K562 (cell line): ENCODE measurements around the gene IRF2. TPM values are rescaled to one million over a fixed set of nuclear protein-coding genes. Genes with fewer than 3 reads are reported as not detected.

Experiments
- BCLAF1 ChIP-seq, 2 experiments: fragments of 450-650 bp in 1 of 2; IDR thresholded peaks; 2 replicates each; pipeline ENCODE4 v1.6.1; 2011 to 2017; ENCODE audit warnings: low read depth in 2 of 2, antibody characterized with exemption in 1 of 2, borderline replicate concordance in 1 of 2, low read length in 1 of 2, mild to moderate bottlenecking in 1 of 2, mixed read lengths in 1 of 2; ENCODE audit not compliant: control insufficient read depth in 1 of 2
- CREBBP ChIP-seq: IDR thresholded peaks from one replicate; pipeline ENCODE4 v1.6.1; 2012; ENCODE audit warnings: low read depth, mild to moderate bottlenecking, control low read depth, inconsistent platforms, low read length
- DPF2 ChIP-seq: fragments of 450-650 bp; IDR thresholded peaks from 2 replicates; pipeline ENCODE4 v1.6.1; 2016
- FOSL1 ChIP-seq: fragments of 200-800 bp; sonication (Bioruptor generic); conservative IDR thresholded peaks from 2 replicates; pipeline ENCODE4 v1.6.1; 2016; ENCODE audit warnings: missing genetic modification characterization, missing compliant biosample characterization
- GABPB1 ChIP-seq: sonication (generic); formaldehyde crosslinking; IDR thresholded peaks from 2 replicates; pipeline ENCODE4 v1.8.0; 2022; ENCODE audit warnings: mild to moderate bottlenecking, missing genetic modification reagents
- HDAC1 ChIP-seq, 2 experiments: fragments of 450-650 bp; IDR thresholded peaks; 2 replicates each; pipeline ENCODE4 v1.6.1; 2016 to 2017; ENCODE audit warnings: inconsistent platforms in 1 of 2, mild to moderate bottlenecking in 1 of 2, moderate library complexity in 1 of 2
- NFIC ChIP-seq: fragments of 450-650 bp; IDR thresholded peaks from 2 replicates; pipeline ENCODE4 v1.6.1; 2017; ENCODE audit warnings: mild to moderate bottlenecking, inconsistent platforms
- NR4A1 ChIP-seq, 2 experiments: fragments of 250-450 bp in 1 of 2; fragments of 450-650 bp in 1 of 2; sonication (Bioruptor Pico) in 1 of 2; IDR thresholded peaks; 2 replicates each; pipeline versions ENCODE4 v1.4.0 to v1.6.1; 2016 to 2020; ENCODE audit warnings: mild to moderate bottlenecking in 2 of 2, missing compliant biosample characterization in 1 of 2, missing genetic modification characterization in 1 of 2, moderate library complexity in 1 of 2
- SMARCA4 ChIP-seq: fragments of 450-650 bp; IDR thresholded peaks from 2 replicates; pipeline ENCODE4 v1.6.1; 2016
- SUPT5H ChIP-seq: fragments of 450-650 bp; IDR thresholded peaks from 2 replicates; pipeline ENCODE4 v1.6.1; 2016
- TEAD4 ChIP-seq, 2 experiments: sonication (generic) in 1 of 2; formaldehyde crosslinking in 1 of 2; IDR thresholded peaks; 2 replicates each; pipeline versions ENCODE4 v1.6.1 to v1.8.0; 2012 to 2022; ENCODE audit warnings: borderline replicate concordance in 1 of 2, inconsistent platforms in 1 of 2, low read length in 1 of 2, mild to moderate bottlenecking in 1 of 2, missing genetic modification reagents in 1 of 2
- ZBTB11 ChIP-seq, 3 experiments: fragments of 200-800 bp in 1 of 3; fragments of 250-450 bp in 1 of 3; fragments of 450-650 bp in 1 of 3; sonication (Bioruptor Pico) in 1 of 3; sonication (Bioruptor generic) in 1 of 3; formaldehyde crosslinking in 1 of 3; IDR thresholded peaks; 2 replicates each; pipeline versions ENCODE4 v1.6.1 to v1.8.0; 2016 to 2022; ENCODE audit warnings: mild to moderate bottlenecking in 2 of 3, missing genetic modification characterization in 2 of 3, missing compliant biosample characterization in 1 of 3, moderate library complexity in 1 of 3
- ZBTB17 ChIP-seq: fragments of 450-650 bp; formaldehyde crosslinking; IDR thresholded peaks from 2 replicates; pipeline ENCODE4 v1.4.0; 2020; ENCODE audit warnings: mild to moderate bottlenecking
- ZFPM2 ChIP-seq: fragments of 250-450 bp; sonication (Bioruptor Pico); IDR thresholded peaks from 2 replicates; pipeline ENCODE4 v1.5.1; 2022; ENCODE audit warnings: mild to moderate bottlenecking
- ZNF24 ChIP-seq: fragments of 450-650 bp; IDR thresholded peaks from 2 replicates; pipeline ENCODE4 v1.6.1; 2016
- ZNF639 ChIP-seq, 2 experiments: fragments of 200-800 bp in 1 of 2; sonication (Bioruptor generic) in 1 of 2; sonication (generic) in 1 of 2; formaldehyde crosslinking in 1 of 2; IDR thresholded peaks in 1 of 2; conservative IDR thresholded peaks in 1 of 2; 2 replicates each; pipeline versions ENCODE4 v1.5.0 to v1.6.1; 2016 to 2020; ENCODE audit warnings: missing compliant biosample characterization in 1 of 2, missing genetic modification characterization in 1 of 2, missing genetic modification reagents in 1 of 2
- polyA plus RNA-seq, 8 experiments: library from polyadenylated mRNA; depleted of rRNA in 4 of 8; stranded (reverse) in 5 of 8; unstranded in 3 of 8; fragments of >200 nt; fragmentation: Nextera tagmentation in 2 of 8; fragmentation: Illumina TruSeq in 1 of 8; extraction: Ambion mirVana in 2 of 8; extraction: Trizol in 1 of 8; gene quantifications; 2 replicates each; pipeline versions ENCODE4 v1.2.1 to v1.2.3, GENCODE V29; 2011 to 2014; ENCODE audit warnings: inconsistent platforms in 1 of 8, missing spikeins in 1 of 8
- total RNA-seq, 7 experiments: library from RNA; depleted of rRNA in 6 of 7; stranded (reverse); fragments of >200 nt in 6 of 7; fragmentation: Illumina TruSeq in 2 of 7; extraction: Trizol in 2 of 7; gene quantifications; 2 replicates each; pipeline versions ENCODE4 v1.2.1 to v1.2.3, GENCODE V29; 2011 to 2021; ENCODE audit warnings: low replicate concordance in 1 of 7
- TF ChIP-seq, protein P1 (sequence below), 2 experiments: fragments of 450-650 bp; conservative IDR thresholded peaks; 2 replicates each; pipeline ENCODE4 v1.6.1; 2017; ENCODE audit warnings: mild to moderate bottlenecking in 2 of 2, moderate library complexity in 2 of 2

IRF2 gene
- total and polyA plus RNA-seq, 9 of the 15 experiments (the other 6 are each of a cell fraction or from before 2014, with no cell fraction given) = 7.1 to 17.1 (median 11.3) TPM

- TF ChIP-seq ZBTB11 (CRISPR knock-in tag; IDR thresholded peaks at IDR 0.05) = 0 out of 6 replicates have a peak, but pooled peaks of 1 of the 3 experiments have one; percentile 54
- peak; percentile 77 for TF ChIP-seq DPF2
- no peak for TF ChIP-seq ZFPM2 (CRISPR knock-in tag)
- 0 out of 2 replicates have a peak, but pooled peaks have one; percentile 40 for TF ChIP-seq ZBTB17 (CRISPR knock-in tag)
- TF ChIP-seq GABPB1 (CRISPR knock-in tag) = peak; percentile 73; the same call in 1 of the 2 replicates
- TF ChIP-seq TEAD4 (IDR thresholded peaks at IDR 0.05; ENCODE audit: low read length) = peak; percentile 62
- TF ChIP-seq TEAD4 (CRISPR knock-in tag; IDR thresholded peaks at IDR 0.05; ENCODE audit: borderline replicate concordance) = no peak
- peak; percentile 72; the same call in 1 of the 2 replicates for TF ChIP-seq ZNF24
- TF ChIP-seq NR4A1 (CRISPR knock-in tag; IDR thresholded peaks at IDR 0.05) = 0 out of 2 replicates have a peak, but pooled peaks have one; percentile 26
- no peak for TF ChIP-seq NR4A1 (tag; IDR thresholded peaks at IDR 0.05)
- TF ChIP-seq CREBBP = no peak
- TF ChIP-seq SMARCA4 = peak; percentile 60; the same call in 1 of the 2 replicates
- TF ChIP-seq BCLAF1 (IDR thresholded peaks at IDR 0.05; ENCODE audit: borderline replicate concordance in 1 of 2, control insufficient read depth in 1 of 2, low read depth in 2 of 2, low read length in 1 of 2) = no peak
- TF ChIP-seq SUPT5H = no peak
- TF ChIP-seq ZNF639 (CRISPR knock-in tag; conservative IDR thresholded peaks at IDR 0.05 in 1 of 2, IDR thresholded peaks at IDR 0.05 in 1 of 2) = peak in 1 of 2 experiments; percentile 40; a peak in 1 of 4 replicates
- TF ChIP-seq NFIC = peak; percentile 97
- TF ChIP-seq, protein P1, sequence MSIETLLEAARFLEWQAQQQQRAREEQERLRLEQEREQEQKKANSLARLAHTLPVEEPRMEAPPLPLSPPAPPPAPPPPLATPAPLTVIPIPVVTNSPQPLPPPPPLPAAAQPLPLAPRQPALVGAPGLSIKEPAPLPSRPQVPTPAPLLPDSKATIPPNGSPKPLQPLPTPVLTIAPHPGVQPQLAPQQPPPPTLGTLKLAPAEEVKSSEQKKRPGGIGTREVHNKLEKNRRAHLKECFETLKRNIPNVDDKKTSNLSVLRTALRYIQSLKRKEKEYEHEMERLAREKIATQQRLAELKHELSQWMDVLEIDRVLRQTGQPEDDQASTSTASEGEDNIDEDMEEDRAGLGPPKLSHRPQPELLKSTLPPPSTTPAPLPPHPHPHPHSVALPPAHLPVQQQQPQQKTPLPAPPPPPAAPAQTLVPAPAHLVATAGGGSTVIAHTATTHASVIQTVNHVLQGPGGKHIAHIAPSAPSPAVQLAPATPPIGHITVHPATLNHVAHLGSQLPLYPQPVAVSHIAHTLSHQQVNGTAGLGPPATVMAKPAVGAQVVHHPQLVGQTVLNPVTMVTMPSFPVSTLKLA (conservative IDR thresholded peaks at IDR 0.05) = peak; percentile 61 to 73; a peak in 3 of 4 replicates
- peak in 1 of 2 experiments; percentile 61; a peak in 2 of 4 replicates for TF ChIP-seq HDAC1 (IDR thresholded peaks at IDR 0.05)
- TF ChIP-seq FOSL1 (tag) = peak; percentile 18; the same call in 1 of the 2 replicates
Measured at GRCh38 chr4:184355111-184355604, 119.2 kb downstream of the IRF2 start (continued).
